IPS DF 19.7 (cell line): Measurements from ENCODE around the gene GPANK1.

Experiments used
- DNase-seq: peaks from one replicate; pipeline ENCODE4 v3.0.0-alpha.2; 2013; ENCODE audit warnings: low read depth, low spot score

The GPANK1 gene

GRCh38 chr6:31620586-31621319 is 44.0 kb downstream of the GPANK1 start, which contains the start of gene PRRC2A:
TSS of gene PRRC2A (plus strand) at chr6:31620715. CDS start at chr6:31622790, 2,075 bp downstream.
- no peak for DNase-seq

- DNase-seq, result peak; percentile 91
Measured at GRCh38 chr6:31619805-31620585, 44.8 kb downstream of the GPANK1 start.

- no peak for DNase-seq
Measured at GRCh38 chr6:31617010-31617409, 47.8 kb downstream of the GPANK1 start.

GRCh38 chr6:31615748-31616147 is 49.0 kb downstream of the GPANK1 start:
- no peak for DNase-seq

- DNase-seq, result no peak
Measured at GRCh38 chr6:31614684-31615578, 49.9 kb downstream of the GPANK1 start, which contains the start of gene AIF1. TSS of gene AIF1 (plus strand) at chr6:31615234. CDS start at chr6:31615330, 96 bp downstream.

- DNase-seq, result no peak
Measured at GRCh38 chr6:31614075-31614619, 50.6 kb downstream of the GPANK1 start.
